HuH-7 (cell line): ENCODE data around the gene GPR183.

Source experiments
- DNase-seq: peaks from one replicate; pipeline ENCODE4 v3.0.0; 2011; ENCODE audit warnings: low spot score

The GPR183 gene

GRCh38 chr13:99339736-99340397 is 32.7 kb upstream of the GPR183 start:
- DNase-seq: no peak

- no peak for DNase-seq
Measured at GRCh38 chr13:99339230-99339721, 32.1 kb upstream of the GPR183 start.

DNA sequence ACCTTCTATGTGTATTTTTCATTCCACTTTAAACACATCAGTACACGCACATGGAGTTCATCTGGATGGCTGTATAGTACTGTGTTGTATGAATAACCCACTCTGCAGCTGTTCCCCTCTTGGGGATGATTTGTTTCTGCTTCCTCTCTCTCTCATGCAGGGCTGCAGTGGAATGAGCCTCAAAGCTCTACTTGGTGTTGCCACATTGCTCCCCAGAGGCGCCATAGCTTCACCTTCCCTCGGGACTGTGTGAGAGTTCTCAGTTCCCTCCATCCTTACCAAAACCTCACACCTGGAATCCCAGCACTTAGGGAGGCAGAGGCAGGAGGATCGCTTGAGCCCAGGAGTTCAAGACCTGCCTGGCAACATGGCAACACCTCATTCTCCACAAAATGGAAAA is 28.4 kb upstream of the GPR183 start:
- no peak for DNase-seq

- no peak for DNase-seq
Measured at GRCh38 chr13:99335087-99335486, 27.9 kb upstream of the GPR183 start.

DNA sequence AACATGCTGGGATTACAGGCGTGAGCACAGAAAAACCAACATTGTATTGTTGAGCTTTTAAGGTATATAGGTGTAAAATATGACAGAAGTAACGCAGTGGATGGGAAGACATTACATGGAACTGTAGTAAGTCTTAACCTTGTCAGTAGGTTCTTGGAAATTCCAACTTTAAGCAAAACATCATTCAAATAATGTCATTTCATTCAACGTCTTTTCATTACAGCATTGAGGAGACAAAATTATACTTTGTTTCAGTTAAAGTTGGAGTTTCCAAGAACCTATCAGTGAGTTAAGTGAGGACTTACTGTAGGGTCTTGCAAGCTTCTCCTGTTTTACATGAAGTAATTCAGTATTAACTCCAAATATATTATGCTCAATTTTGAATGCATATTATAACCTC is 27.0 kb upstream of the GPR183 start:
- DNase-seq: no peak

- peak; percentile 6 for DNase-seq
Measured at GRCh38 chr13:99332456-99332855, 25.3 kb upstream of the GPR183 start.

DNA sequence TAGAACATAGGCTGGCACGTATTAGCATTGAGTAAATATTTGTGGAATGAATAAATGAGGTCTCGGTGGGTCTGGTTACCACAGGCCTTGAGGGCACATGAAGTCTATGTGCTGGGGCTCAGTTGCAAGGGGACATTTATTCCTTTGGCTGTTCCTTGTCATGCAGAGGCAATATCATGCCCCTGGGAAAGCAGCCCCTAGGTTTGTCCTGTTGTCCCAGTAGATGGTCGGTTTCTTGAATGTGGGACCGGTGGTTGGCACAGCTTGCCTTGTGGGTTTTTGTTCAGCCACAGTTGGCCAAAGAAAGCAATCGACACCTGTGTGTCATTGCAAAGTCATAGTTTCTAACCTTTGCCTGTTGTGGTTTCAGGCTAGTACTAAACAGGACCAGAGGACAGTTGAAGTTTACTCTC is 24.7 kb upstream of the GPR183 start:
- no peak for DNase-seq

DNA sequence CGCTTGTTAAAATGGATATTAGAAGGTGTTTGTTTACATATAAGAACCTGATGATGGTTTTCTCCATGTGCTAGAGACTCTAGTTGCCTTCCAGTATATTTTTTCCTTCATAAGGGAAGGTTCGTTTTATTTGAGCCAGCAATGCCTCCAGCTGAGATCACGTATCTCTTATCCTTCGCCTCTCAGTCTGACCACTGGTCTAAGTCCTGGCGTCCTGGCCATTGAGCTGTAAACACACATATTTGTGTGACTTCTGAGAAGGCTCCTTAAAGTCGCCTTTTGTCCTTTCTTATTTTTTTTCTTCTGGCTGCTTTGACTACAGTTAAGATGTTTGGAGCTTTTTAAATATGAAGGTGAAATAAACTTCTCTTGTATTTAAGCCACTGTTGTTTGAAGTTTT is 23.7 kb upstream of the GPR183 start:
- no peak for DNase-seq

DNA sequence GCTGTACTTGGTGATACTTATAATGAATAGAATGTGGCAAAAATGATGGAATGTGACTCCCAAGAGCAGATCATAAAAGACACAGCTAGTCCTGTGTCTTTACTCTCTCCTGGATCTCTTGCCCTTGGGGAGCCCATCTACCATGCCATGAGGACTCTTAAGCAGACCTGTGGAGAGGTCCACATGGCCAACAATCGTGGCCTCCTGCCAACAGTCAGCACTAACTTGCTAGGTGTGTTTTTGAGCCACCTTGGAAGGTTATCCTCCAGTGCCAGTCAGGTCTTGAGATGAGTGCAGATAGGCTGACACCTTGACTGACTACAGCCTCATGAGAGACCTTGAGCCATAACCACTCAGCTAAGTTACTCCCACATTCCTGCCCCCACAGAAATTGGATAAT is 22.3 kb upstream of the GPR183 start:
- no peak for DNase-seq

- DNase-seq: no peak
Measured at GRCh38 chr13:99327761-99328160, 20.6 kb upstream of the GPR183 start.

- no peak for DNase-seq
Measured at GRCh38 chr13:99327126-99327525, 19.9 kb upstream of the GPR183 start.

DNA sequence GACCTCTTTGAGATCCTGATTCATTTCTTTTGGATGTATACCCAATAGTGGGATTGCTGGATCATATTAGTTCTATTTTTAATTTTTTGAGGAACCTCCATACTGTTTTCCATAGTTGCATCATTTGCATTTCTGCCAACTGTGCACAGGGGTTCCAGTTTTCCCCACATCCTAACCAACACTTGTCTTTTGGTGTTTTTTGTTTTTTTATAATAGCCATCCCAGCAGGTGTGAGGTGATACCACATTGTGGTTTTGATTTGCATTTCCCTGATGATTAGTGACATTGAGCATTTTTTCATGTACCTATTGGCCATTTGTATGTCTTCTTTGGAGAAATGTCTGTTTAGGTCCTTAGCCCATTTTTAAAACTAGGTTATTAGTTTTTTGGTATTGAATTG is 18.8 kb upstream of the GPR183 start:
- DNase-seq: no peak

- DNase-seq: no peak
Measured at GRCh38 chr13:99323488-99323887, 16.3 kb upstream of the GPR183 start.

DNA sequence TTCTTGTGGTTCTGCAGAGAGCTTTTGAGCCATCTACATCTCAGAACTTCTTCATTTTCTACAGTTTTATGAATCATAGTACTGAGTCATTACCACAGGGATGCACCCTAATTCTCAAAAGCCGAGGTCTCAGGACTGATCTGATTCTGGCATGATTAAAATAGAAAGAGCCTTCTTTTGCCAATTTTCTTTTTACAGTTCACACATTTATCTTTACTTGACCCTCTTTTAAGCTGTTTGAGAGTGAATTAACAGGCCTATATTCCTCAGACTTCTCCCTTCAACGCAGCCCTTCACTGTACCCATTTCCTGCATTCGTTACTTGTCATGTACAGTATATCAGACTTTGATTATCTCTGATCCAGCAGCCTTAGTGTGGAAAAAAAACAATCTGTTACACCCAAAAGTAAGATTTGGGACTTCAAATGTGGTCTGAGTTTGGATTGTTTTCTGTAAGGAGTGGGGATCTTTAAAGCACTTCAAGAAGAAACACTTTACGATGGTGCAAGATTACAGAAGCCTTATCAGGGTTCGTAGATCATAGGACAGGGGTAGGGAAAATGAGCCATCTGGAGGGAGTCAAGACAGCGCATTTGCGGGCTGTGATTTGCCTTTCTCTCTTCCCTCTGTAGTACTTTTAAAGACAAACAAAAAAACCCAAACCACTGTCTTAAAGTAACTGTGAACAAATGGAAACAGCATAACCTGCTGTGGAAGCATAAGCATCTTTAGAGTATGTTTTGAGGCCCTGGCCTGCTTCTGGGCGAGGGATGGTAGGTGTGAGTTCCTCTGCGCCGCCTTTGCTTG is 15.3 kb upstream of the GPR183 start:
- DNase-seq: no peak

DNA sequence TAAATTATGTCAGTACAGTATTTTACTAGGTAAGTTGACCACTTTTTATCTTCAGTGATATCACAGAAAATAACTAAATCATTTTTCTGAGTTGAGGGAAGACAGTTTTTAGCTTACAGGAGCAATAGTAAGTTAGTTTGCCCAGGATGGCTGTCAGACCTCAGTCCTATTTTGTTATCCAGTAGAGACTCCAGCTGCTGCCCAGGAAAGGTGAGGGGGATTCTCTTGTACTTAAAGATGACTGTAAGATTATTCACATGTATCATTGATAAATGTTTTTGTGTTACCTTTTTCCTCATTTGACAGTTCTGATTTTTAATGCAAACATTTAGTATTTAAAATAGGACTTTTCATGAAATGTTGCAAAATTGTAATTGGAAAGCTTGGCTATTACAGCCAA is 14.5 kb upstream of the GPR183 start:
- no peak for DNase-seq

GRCh38 chr13:99320693-99321481 is 13.7 kb upstream of the GPR183 start:
- DNase-seq: no peak

GRCh38 chr13:99316657-99317256 is 9.6 kb upstream of the GPR183 start:
- DNase-seq: no peak

GRCh38 chr13:99316224-99316623 is 9.0 kb upstream of the GPR183 start:
- DNase-seq: no peak

GRCh38 chr13:99315186-99315585 is 8.0 kb upstream of the GPR183 start:
- no peak for DNase-seq

- no peak for DNase-seq
Measured at GRCh38 chr13:99314640-99315176, 7.5 kb upstream of the GPR183 start.

DNA sequence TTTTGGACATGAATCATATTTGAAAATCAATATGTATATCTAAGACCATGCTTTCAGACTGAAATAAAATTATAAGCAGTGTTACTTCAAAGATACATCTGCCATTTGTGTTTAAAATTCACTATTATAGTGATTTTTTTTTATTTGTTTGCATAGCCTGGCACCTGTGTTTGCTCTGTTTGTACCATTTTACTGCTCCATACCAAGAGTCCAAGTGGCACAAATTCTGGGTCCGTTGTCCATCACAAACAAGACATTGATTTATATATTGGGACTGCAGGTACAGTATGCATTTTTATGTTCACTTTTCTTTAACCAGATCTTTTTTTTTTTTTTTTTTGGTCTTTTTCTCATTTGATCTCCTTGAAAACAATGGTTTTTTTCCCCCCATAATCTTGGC is 6.7 kb upstream of the GPR183 start:
- no peak for DNase-seq

DNA sequence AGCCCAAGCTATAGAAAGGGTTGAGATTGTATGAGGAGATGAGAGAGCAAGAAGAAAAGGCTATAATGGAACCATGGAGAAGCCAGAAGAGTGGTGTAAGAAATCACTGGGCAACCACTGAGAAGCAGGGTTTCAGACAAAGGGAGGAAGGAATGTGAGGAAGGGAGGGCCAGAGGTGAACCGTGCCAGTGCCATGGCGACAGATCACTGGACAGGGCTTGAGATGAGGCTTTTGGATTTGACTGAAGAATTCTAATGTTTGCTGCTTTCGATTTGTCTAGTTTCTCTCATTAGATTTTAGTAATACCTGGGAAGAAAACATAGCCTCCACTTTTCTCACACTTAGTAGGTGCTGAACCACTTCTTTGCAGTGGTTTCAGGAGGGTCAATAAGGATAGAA is 6.3 kb upstream of the GPR183 start:
- DNase-seq: no peak
